B cell (primary cell): ENCODE results near the gene WRNIP1. TPM values are rescaled to one million over a fixed set of nuclear protein-coding genes. Genes with fewer than 3 reads are reported as not detected.

ENCODE experiments used
- ATAC-seq: fragments of 200-7000 bp; cut with Tn5 transposase; one replicate; pipeline ENCODE4 v1.10.0; 2021; ENCODE audit warnings: low read depth, mild to moderate bottlenecking, moderate number of reproducible peaks, moderate library complexity
- CTCF ChIA-PET: fragments of 350-600 bp; sonication (Branson Sonifier 250); formaldehyde crosslinking; loops from one replicate; lab custom pipeline; 2021; ENCODE audit warnings: antibody characterized with exemption, inconsistent platforms; lab: Charles Lee
- POLR2A ChIA-PET: fragments of 350-600 bp; sonication (Branson Sonifier 250); formaldehyde crosslinking; loops from one replicate; lab custom pipeline; 2021; ENCODE audit warnings: antibody characterized with exemption; lab: Charles Lee
- DNase-seq: peaks from one replicate; pipeline ENCODE4 v3.0.0; 2013
- H2AFZ ChIP-seq: 2 replicates; pipeline ENCODE4 v1.6.1; 2012; ENCODE audit warnings: mild to moderate bottlenecking, low read depth, low read length; ENCODE audit not compliant: insufficient read depth, poor library complexity, severe bottlenecking
- H3K27ac ChIP-seq, 2 donors: 1 replicate in 1 of 2; 2 replicates in 1 of 2; pipeline ENCODE4 v1.5.1; 2012 to 2013; ENCODE audit warnings: low read length in 2 of 2, mild to moderate bottlenecking in 2 of 2, moderate library complexity in 1 of 2
- H3K27me3 ChIP-seq, 4 experiments: fragments of 200-600 bp in 1 of 4; sonication (generic) in 1 of 4; replicated peaks in 1 of 4; 1 replicate in 2 of 4; 2 replicates in 2 of 4; pipeline versions ENCODE4 v1.6.1 to v1.7.0; 2013 to 2016; ENCODE audit warnings: low read length in 3 of 4, mild to moderate bottlenecking in 2 of 4, mixed read lengths in 1 of 4, moderate library complexity in 1 of 4; ENCODE audit not compliant: insufficient read depth in 4 of 4, control insufficient read depth in 3 of 4; ENCODE audit errors: control extremely low read depth in 1 of 4
- H3K36me3 ChIP-seq, 2 experiments: replicated peaks in 1 of 2; 1 replicate in 1 of 2; 2 replicates in 1 of 2; pipeline versions ENCODE4 v1.6.1 to v1.7.1; 2013; ENCODE audit warnings: low read length in 1 of 2; ENCODE audit not compliant: insufficient read depth in 2 of 2, control insufficient read depth in 1 of 2; ENCODE audit errors: control extremely low read depth in 1 of 2, extremely low read depth in 1 of 2
- H3K4me1 ChIP-seq, 2 donors: fragments of 200-600 bp in 1 of 2; sonication (generic) in 1 of 2; 1 replicate in 1 of 2; 2 replicates in 1 of 2; pipeline versions ENCODE4 v1.5.1 to v1.6.1; 2013 to 2017; ENCODE audit warnings: low read length in 2 of 2; ENCODE audit not compliant: control insufficient read depth in 2 of 2, insufficient read depth in 2 of 2
- H3K4me2 ChIP-seq: replicated peaks from 2 replicates; pipeline ENCODE3; 2012; ENCODE audit warnings: mild to moderate bottlenecking, low read depth, low read length; ENCODE audit not compliant: poor library complexity, severe bottlenecking
- H3K4me3 ChIP-seq, 5 experiments: fragments of 200-600 bp in 1 of 5; sonication (generic) in 1 of 5; 1 replicate in 3 of 5; 2 replicates in 2 of 5; pipeline versions ENCODE4 v1.5.1 to v1.7.0; 2011 to 2016; ENCODE audit warnings: low read length in 4 of 5, mild to moderate bottlenecking in 4 of 5, low read depth in 2 of 5, control low read depth in 1 of 5, moderate library complexity in 1 of 5; ENCODE audit not compliant: insufficient read depth in 1 of 5; ENCODE audit errors: control extremely low read depth in 1 of 5, extremely low read depth in 1 of 5
- H3K79me2 ChIP-seq: fragments of 200-600 bp; sonication (generic); one replicate; pipeline ENCODE4 v1.6.0; 2016; ENCODE audit warnings: low read length; ENCODE audit not compliant: control insufficient read depth, insufficient read depth
- H3K9ac ChIP-seq: fragments of 200-600 bp; sonication (generic); 2 replicates; pipeline ENCODE4 v1.6.1; 2017; ENCODE audit warnings: mild to moderate bottlenecking, low read length, moderate library complexity
- H3K9me3 ChIP-seq, 3 donors: one replicate each; pipeline versions ENCODE4 v1.6.1 to v1.7.1; 2013; ENCODE audit warnings: low read length in 2 of 3; ENCODE audit not compliant: control insufficient read depth in 2 of 3, insufficient read depth in 1 of 3; ENCODE audit errors: control extremely low read depth in 1 of 3
- H4K20me1 ChIP-seq: 2 replicates; pipeline ENCODE4 v1.6.0; 2012; ENCODE audit warnings: mild to moderate bottlenecking, low read length; ENCODE audit not compliant: insufficient read depth, control insufficient read depth, poor library complexity, severe bottlenecking
- H3K27ac Mint-ChIP-seq: one replicate; pipeline ENCODE4 v1.8.0; 2021; ENCODE audit warnings: mixed read lengths
- H3K27me3 Mint-ChIP-seq: one replicate; pipeline ENCODE4 v1.8.0; 2021; ENCODE audit warnings: mixed read lengths
- H3K4me1 Mint-ChIP-seq: one replicate; pipeline ENCODE4 v1.8.0; 2021; ENCODE audit warnings: mixed read lengths
- H3K4me3 Mint-ChIP-seq: one replicate; pipeline ENCODE4 v1.8.0; 2021; ENCODE audit warnings: mixed read lengths
- H3K9me3 Mint-ChIP-seq: one replicate; pipeline ENCODE4 v1.8.0; 2022; ENCODE audit warnings: mixed read lengths; ENCODE audit not compliant: insufficient read depth
- CTCF ChIP-seq: fragments of 200-600 bp; IDR thresholded peaks from one replicate; pipeline ENCODE4 v1.8.0; 2022; ENCODE audit warnings: antibody characterized with exemption, mild to moderate bottlenecking
- EZH2 ChIP-seq: IDR thresholded peaks from 2 replicates; pipeline ENCODE4 v1.6.1; 2012; ENCODE audit warnings: borderline replicate concordance, low read depth, mild to moderate bottlenecking, moderate library complexity, low read length; ENCODE audit not compliant: insufficient read depth, poor library complexity, severe bottlenecking
- WGBS: methylation state at CpG from one replicate; pipeline ENCODE4 v1.1.5; 2013; ENCODE audit warnings: missing lambda C conversion rate; ENCODE audit not compliant: insufficient coverage; 5-methylcytosine and 5-hydroxymethylcytosine counted together
- intact Hi-C: fragments of 100-400 bp; cut with micrococcal nuclease; formaldehyde crosslinking; loops from one replicate; pipeline ENCODE4 v1.10.0; 2022
- polyA plus RNA-seq: library from polyadenylated mRNA; depleted of rRNA; stranded (reverse); fragments of >200 nt; gene quantifications from 2 replicates; pipeline ENCODE4 v1.2.3, GENCODE V29; 2012
- total RNA-seq, 2 donors: library from RNA; stranded (reverse); fragments of 120-200 nt in 1 of 2; gene quantifications; 1 replicate in 1 of 2; 2 replicates in 1 of 2; pipeline versions ENCODE4 v1.2.3 to v1.2.4, GENCODE V29; 2013 to 2022

The WRNIP1 gene
- total and polyA plus RNA-seq, 2 donors (not counting 1 experiment from before 2014, with no cell fraction given), result 32.6 to 35.2 TPM

- no peaks in the 10 kb centered on the region for H3K27me3 Mint-ChIP-seq
- peaks cover 8 to 56% of the 10 kb centered on the region in 2 experiments for H3K36me3 ChIP-seq
- H3K9ac ChIP-seq, result no peak overlapping the region
- CTCF ChIA-PET, result interaction anchor here (1.3 to 2.8 kb wide), 2 partner anchors 9 kb away, joined by 5 to 12 read pairs; no protein-coding TSS in a partner anchor
- no peaks in the 10 kb centered on the region for H3K4me1 ChIP-seq
- POLR2A ChIA-PET, result interaction anchor here (0.7 kb wide), 1 partner anchor 46 kb away, joined by 3 read pairs; no protein-coding TSS in a partner anchor
- peaks cover 54% of the 10 kb centered on the region for H4K20me1 ChIP-seq
- intact Hi-C loops, result no loop called here
- peaks cover 1% of the 10 kb centered on the region for H3K4me1 Mint-ChIP-seq
- no peak overlapping the region for H2AFZ ChIP-seq
- H3K79me2 ChIP-seq, result peaks cover 54% of the 10 kb centered on the region
- ATAC-seq (no peak), DNase-seq (no peak)
- no peaks in the 10 kb centered on the region for H3K27me3 ChIP-seq
- no peak overlapping the region for H3K4me2 ChIP-seq
- no peak overlapping the region for H3K4me3 Mint-ChIP-seq
- no peak overlapping the region for H3K4me3 ChIP-seq
- H3K27ac ChIP-seq, result no peak overlapping the region
- no peak overlapping the region for H3K27ac Mint-ChIP-seq
- no peaks in the 10 kb centered on the region for H3K9me3 ChIP-seq
- TF ChIP-seq EZH2 (no peak), CTCF (no peak)
- 97% methylated on average over 5 of the region's 7 CpGs for WGBS
- no peaks in the 10 kb centered on the region for H3K9me3 Mint-ChIP-seq
Observed at GRCh38 chr6:2781685-2782355, 16.6 kb downstream of the WRNIP1 start.

- TF ChIP-seq CTCF (no peak), EZH2 (no peak)
- ATAC-seq (no peak), DNase-seq (no peak)
- CTCF ChIA-PET, result interaction anchor here (1.3 kb wide), 1 partner anchor 9 kb away, joined by 5 read pairs; no protein-coding TSS in a partner anchor
- POLR2A ChIA-PET, result no interaction called here
- no peak overlapping the region for H3K27ac Mint-ChIP-seq
- no peak overlapping the region for H3K4me2 ChIP-seq
- H3K4me1 ChIP-seq, result no peaks in the 10 kb centered on the region
- no peak overlapping the region for H3K27ac ChIP-seq
- no peaks in the 10 kb centered on the region for H3K9me3 Mint-ChIP-seq
- intact Hi-C loops, result no loop called here
- no peaks in the 10 kb centered on the region for H3K9me3 ChIP-seq
- H3K4me3 ChIP-seq, result no peak overlapping the region
- H3K4me3 Mint-ChIP-seq, result no peak overlapping the region
- peaks cover 8 to 59% of the 10 kb centered on the region in 2 experiments for H3K36me3 ChIP-seq
- peaks cover 51% of the 10 kb centered on the region for H4K20me1 ChIP-seq
- 86% methylated on average over 7 of the region's 9 CpGs for WGBS
- no peaks in the 10 kb centered on the region for H3K27me3 ChIP-seq
- no peak overlapping the region for H3K9ac ChIP-seq
- H3K79me2 ChIP-seq, result peaks cover 49% of the 10 kb centered on the region
- H3K4me1 Mint-ChIP-seq, result peaks cover 1% of the 10 kb centered on the region
- H2AFZ ChIP-seq, result no peak overlapping the region
- no peaks in the 10 kb centered on the region for H3K27me3 Mint-ChIP-seq
Observed at GRCh38 chr6:2782356-2782708, 17.1 kb downstream of the WRNIP1 start.
